ENCODE measurements around the gene DLK1.

GRCh38 chr14:100687386-100687785, 39.3 kb upstream of the DLK1 start:
- TF ChIP-seq CTCF (conservative IDR thresholded peaks at IDR 0.05 in 1 of 2, IDR thresholded peaks at IDR 0.05 in 1 of 2; ENCODE audit: extremely low read depth in 1 of 2, insufficient read depth in 1 of 2, low read depth in 1 of 2, low read length in 2 of 2) (no peak), EZH2 (IDR thresholded peaks at IDR 0.05; ENCODE audit: borderline replicate concordance, low read length) (no peak)
